SK-N-SH treated with all-trans-retinoic acid at 6 μM for 48 hours (cell line): ENCODE data around the gene AKAP6.

Source experiments
- ATAC-seq: fragments of 200-7000 bp; cut with Tn5 transposase; 3 replicates; pipeline ENCODE4 v1.9.1; 2020; ENCODE audit warnings: mild to moderate bottlenecking, moderate library complexity
- ARNTL ChIP-seq: fragments of 450-650 bp; formaldehyde crosslinking; IDR thresholded peaks from 2 replicates; pipeline ENCODE4 v1.5.0; 2020; ENCODE audit warnings: low read depth, mild to moderate bottlenecking, moderate library complexity, borderline replicate concordance
- BACH2 ChIP-seq: fragments of 250-450 bp; sonication (Bioruptor Pico); IDR thresholded peaks from 2 replicates; pipeline ENCODE4 v1.9.0; 2021; ENCODE audit warnings: mild to moderate bottlenecking, borderline replicate concordance
- CREB5 ChIP-seq: fragments of 250-450 bp; sonication (Bioruptor Pico); IDR thresholded peaks from 2 replicates; pipeline ENCODE4 v1.5.1; 2020; ENCODE audit warnings: low read depth, mild to moderate bottlenecking, moderate library complexity
- CSDC2 ChIP-seq: fragments of 250-450 bp; sonication (Bioruptor Pico); IDR thresholded peaks from 2 replicates; pipeline ENCODE4 v1.5.0; 2020; ENCODE audit warnings: mild to moderate bottlenecking, moderate library complexity
- ESRRG ChIP-seq: fragments of 250-450 bp; sonication (Bioruptor Pico); IDR thresholded peaks from 2 replicates; pipeline ENCODE4 v1.6.1; 2021; ENCODE audit warnings: mild to moderate bottlenecking
- GLIS3 ChIP-seq: fragments of 250-450 bp; sonication (Bioruptor Pico); IDR thresholded peaks from 2 replicates; pipeline ENCODE4 v1.5.0; 2020; ENCODE audit warnings: mild to moderate bottlenecking, moderate library complexity
- ISL1 ChIP-seq: fragments of 250-450 bp; sonication (Bioruptor Pico); IDR thresholded peaks from 2 replicates; pipeline ENCODE4 v2.1.2; 2022; ENCODE audit warnings: mild to moderate bottlenecking, moderate library complexity
- OSR1 ChIP-seq: fragments of 250-450 bp; sonication (Bioruptor Pico); IDR thresholded peaks from 2 replicates; pipeline ENCODE4 v1.8.0; 2022; ENCODE audit warnings: moderate library complexity, mild to moderate bottlenecking, inconsistent platforms
- POU6F1 ChIP-seq: fragments of 250-450 bp; sonication (Bioruptor Pico); IDR thresholded peaks from 2 replicates; pipeline ENCODE4 v1.8.0; 2021; ENCODE audit warnings: low read depth, mild to moderate bottlenecking, moderate library complexity, borderline replicate concordance
- PPARA ChIP-seq: fragments of 250-450 bp; sonication (Bioruptor Pico); IDR thresholded peaks from 2 replicates; pipeline ENCODE4 v1.5.0; 2020; ENCODE audit warnings: mild to moderate bottlenecking, borderline replicate concordance
- RARB ChIP-seq: fragments of 250-450 bp; sonication (Bioruptor Pico); IDR thresholded peaks from 2 replicates; pipeline ENCODE4 v1.8.0; 2021; ENCODE audit warnings: mild to moderate bottlenecking, moderate library complexity
- SNAI2 ChIP-seq: fragments of 250-450 bp; sonication (Bioruptor Pico); IDR thresholded peaks from 2 replicates; pipeline ENCODE4 v1.5.0; 2020; ENCODE audit warnings: mild to moderate bottlenecking, moderate library complexity
- TCF4 ChIP-seq: fragments of 250-450 bp; sonication (Bioruptor Pico); IDR thresholded peaks from 2 replicates; pipeline ENCODE4 v1.8.0; 2021; ENCODE audit warnings: mild to moderate bottlenecking, moderate library complexity, borderline replicate concordance
- TOX ChIP-seq: fragments of 250-450 bp; sonication (Bioruptor Pico); IDR thresholded peaks from 2 replicates; pipeline ENCODE4 v1.8.0; 2021; ENCODE audit warnings: mild to moderate bottlenecking, moderate library complexity, borderline replicate concordance
- ZC3H10 ChIP-seq: fragments of 250-450 bp; sonication (Bioruptor Pico); IDR thresholded peaks from 2 replicates; pipeline ENCODE4 v1.5.1; 2021; ENCODE audit warnings: mild to moderate bottlenecking, moderate library complexity
- ZFP3 ChIP-seq: fragments of 250-450 bp; sonication (Bioruptor Pico); IDR thresholded peaks from 2 replicates; pipeline ENCODE4 v1.5.0; 2020; ENCODE audit warnings: mild to moderate bottlenecking, moderate library complexity
- ZFP30 ChIP-seq: fragments of 450-650 bp; formaldehyde crosslinking; IDR thresholded peaks from 2 replicates; pipeline ENCODE4 v1.5.0; 2022; ENCODE audit warnings: mild to moderate bottlenecking, moderate library complexity
- ZNF565 ChIP-seq: fragments of 450-650 bp; formaldehyde crosslinking; conservative IDR thresholded peaks from 2 replicates; pipeline ENCODE4 v1.5.0; 2020; ENCODE audit warnings: low read depth, mild to moderate bottlenecking, moderate library complexity
- ZNF70 ChIP-seq: fragments of 450-650 bp; formaldehyde crosslinking; IDR thresholded peaks from 2 replicates; pipeline ENCODE4 v1.5.0; 2020; ENCODE audit warnings: mild to moderate bottlenecking, moderate library complexity
- ZNF8 ChIP-seq: fragments of 450-650 bp; formaldehyde crosslinking; IDR thresholded peaks from 2 replicates; pipeline ENCODE4 v1.5.0; 2020; ENCODE audit warnings: mild to moderate bottlenecking, moderate library complexity
- TF ChIP-seq, protein P1 (sequence below): fragments of 250-450 bp; sonication (Bioruptor Pico); IDR thresholded peaks from 2 replicates; pipeline ENCODE4 v1.8.0; 2020; ENCODE audit warnings: mild to moderate bottlenecking, moderate library complexity, borderline replicate concordance
- TF ChIP-seq, protein P2 (sequence below): fragments of 250-450 bp; sonication (Bioruptor Pico); IDR thresholded peaks from 2 replicates; pipeline ENCODE4 v1.5.1; 2021; ENCODE audit warnings: mild to moderate bottlenecking, moderate library complexity

Gene AKAP6

DNA sequence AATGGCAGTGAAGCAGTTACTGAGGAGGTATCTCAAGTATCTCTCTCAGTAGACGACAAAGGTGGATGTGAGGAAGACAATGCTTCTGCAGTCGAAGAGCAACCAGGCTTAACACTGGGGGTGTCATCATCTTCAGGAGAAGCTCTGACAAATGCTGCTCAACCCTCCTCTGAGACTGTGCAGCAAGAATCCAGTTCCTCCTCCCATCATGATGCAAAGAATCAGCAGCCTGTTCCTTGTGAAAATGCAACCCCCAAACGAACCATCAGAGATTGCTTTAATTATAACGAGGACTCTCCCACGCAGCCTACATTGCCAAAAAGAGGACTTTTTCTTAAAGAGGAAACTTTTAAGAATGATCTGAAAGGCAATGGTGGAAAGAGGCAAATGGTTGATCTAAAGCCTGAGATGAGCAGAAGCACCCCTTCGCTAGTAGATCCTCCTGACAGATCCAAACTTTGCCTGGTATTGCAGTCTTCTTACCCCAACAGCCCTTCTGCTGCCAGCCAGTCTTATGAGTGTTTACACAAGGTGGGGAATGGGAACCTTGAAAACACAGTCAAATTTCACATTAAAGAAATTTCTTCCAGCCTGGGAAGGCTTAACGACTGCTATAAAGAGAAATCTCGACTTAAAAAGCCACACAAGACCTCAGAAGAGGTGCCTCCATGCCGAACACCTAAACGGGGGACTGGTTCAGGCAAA lies 216.6 kb downstream of the AKAP6 start (continued):
- TF ChIP-seq, protein P1, sequence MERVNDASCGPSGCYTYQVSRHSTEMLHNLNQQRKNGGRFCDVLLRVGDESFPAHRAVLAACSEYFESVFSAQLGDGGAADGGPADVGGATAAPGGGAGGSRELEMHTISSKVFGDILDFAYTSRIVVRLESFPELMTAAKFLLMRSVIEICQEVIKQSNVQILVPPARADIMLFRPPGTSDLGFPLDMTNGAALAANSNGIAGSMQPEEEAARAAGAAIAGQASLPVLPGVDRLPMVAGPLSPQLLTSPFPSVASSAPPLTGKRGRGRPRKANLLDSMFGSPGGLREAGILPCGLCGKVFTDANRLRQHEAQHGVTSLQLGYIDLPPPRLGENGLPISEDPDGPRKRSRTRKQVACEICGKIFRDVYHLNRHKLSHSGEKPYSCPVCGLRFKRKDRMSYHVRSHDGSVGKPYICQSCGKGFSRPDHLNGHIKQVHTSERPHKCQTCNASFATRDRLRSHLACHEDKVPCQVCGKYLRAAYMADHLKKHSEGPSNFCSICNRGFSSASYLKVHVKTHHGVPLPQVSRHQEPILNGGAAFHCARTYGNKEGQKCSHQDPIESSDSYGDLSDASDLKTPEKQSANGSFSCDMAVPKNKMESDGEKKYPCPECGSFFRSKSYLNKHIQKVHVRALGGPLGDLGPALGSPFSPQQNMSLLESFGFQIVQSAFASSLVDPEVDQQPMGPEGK (CRISPR knock-in tag), result no peak
- no peak for TF ChIP-seq OSR1
- no peak for TF ChIP-seq CSDC2
- TF ChIP-seq ZFP3 (CRISPR knock-in tag), result no peak
- TF ChIP-seq TCF4, result no peak
- no peak for TF ChIP-seq ZC3H10 (CRISPR knock-in tag)
- no peak for TF ChIP-seq BACH2 (CRISPR knock-in tag)
- no peak for TF ChIP-seq ZNF565
- no peak for TF ChIP-seq RARB (CRISPR knock-in tag)
- TF ChIP-seq ISL1 (CRISPR knock-in tag), result no peak
- TF ChIP-seq ZFP30 (CRISPR knock-in tag), result no peak

GRCh38 chr14:32546246-32546645 lies 217.1 kb downstream of the AKAP6 start:
- TF ChIP-seq PPARA (CRISPR knock-in tag) (no peak), ZFP3 (CRISPR knock-in tag) (no peak), ESRRG (CRISPR knock-in tag) (no peak), ZNF8 (CRISPR knock-in tag) (no peak), CSDC2 (no peak), ZC3H10 (CRISPR knock-in tag) (no peak), GLIS3 (CRISPR knock-in tag) (no peak), POU6F1 (no peak), SNAI2 (CRISPR knock-in tag) (no peak)
- TF ChIP-seq, protein P2, sequence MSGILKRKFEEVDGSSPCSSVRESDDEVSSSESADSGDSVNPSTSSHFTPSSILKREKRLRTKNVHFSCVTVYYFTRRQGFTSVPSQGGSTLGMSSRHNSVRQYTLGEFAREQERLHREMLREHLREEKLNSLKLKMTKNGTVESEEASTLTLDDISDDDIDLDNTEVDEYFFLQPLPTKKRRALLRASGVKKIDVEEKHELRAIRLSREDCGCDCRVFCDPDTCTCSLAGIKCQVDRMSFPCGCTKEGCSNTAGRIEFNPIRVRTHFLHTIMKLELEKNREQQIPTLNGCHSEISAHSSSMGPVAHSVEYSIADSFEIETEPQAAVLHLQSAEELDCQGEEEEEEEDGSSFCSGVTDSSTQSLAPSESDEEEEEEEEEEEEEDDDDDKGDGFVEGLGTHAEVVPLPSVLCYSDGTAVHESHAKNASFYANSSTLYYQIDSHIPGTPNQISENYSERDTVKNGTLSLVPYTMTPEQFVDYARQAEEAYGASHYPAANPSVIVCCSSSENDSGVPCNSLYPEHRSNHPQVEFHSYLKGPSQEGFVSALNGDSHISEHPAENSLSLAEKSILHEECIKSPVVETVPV (CRISPR knock-in tag), result no peak
- ATAC-seq, result no peak

DNA sequence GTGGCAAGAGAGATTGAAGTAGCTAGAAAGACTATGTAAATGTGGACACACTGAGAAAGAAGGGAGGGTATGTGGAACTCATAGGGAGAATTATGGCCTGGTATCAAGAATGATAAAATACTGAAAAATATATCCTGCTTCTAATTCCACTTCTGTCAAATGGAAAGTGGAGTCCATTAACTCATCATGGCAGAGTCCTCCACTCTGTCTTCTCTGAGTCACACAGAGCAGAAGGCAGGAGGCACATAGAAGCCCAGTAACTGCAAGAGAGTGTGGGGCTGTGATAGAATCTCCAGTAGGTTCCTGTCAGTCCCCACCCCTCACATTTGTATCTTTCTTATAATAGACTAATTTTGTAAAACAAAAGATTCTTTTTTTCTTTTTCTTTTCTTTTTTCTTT lies 223.7 kb downstream of the AKAP6 start:
- peak; percentile 85 for ATAC-seq
- TF ChIP-seq ISL1 (CRISPR knock-in tag), result peak; percentile 81
- TF ChIP-seq ZNF8 (CRISPR knock-in tag), result no peak
- TF ChIP-seq PPARA (CRISPR knock-in tag), result no peak
- TF ChIP-seq, all 23 proteins: peak for 1

GRCh38 chr14:32559048-32559447 lies 229.9 kb downstream of the AKAP6 start:
- ATAC-seq, result no peak
- TF ChIP-seq POU6F1 (no peak), CSDC2 (no peak), ARNTL (no peak), ZNF70 (no peak), TOX (CRISPR knock-in tag) (no peak), ZC3H10 (CRISPR knock-in tag) (no peak), ZNF565 (no peak), SNAI2 (CRISPR knock-in tag) (no peak), CREB5 (CRISPR knock-in tag) (no peak), OSR1 (no peak), ESRRG (CRISPR knock-in tag) (no peak)
